HEK293 (cell line): ENCODE measurements around the gene ZKSCAN4.

Experiments used
- BCL11A ChIP-seq: fragments of 450-650 bp; formaldehyde crosslinking; IDR thresholded peaks from 2 replicates; pipeline ENCODE4 v1.5.1; 2016; ENCODE audit warnings: low read depth, missing biosample characterization, missing genetic modification characterization
- MEIS1 ChIP-seq: sonication (generic); formaldehyde crosslinking; IDR thresholded peaks from 2 replicates; pipeline ENCODE4 v1.8.1; 2022; ENCODE audit warnings: missing genetic modification reagents, mild to moderate bottlenecking, borderline replicate concordance
- ZFP3 ChIP-seq: fragments of 450-650 bp; formaldehyde crosslinking; IDR thresholded peaks from 2 replicates; pipeline ENCODE4 v1.5.1; 2016; ENCODE audit warnings: low read depth, missing biosample characterization, missing genetic modification characterization
- ZNF155 ChIP-seq: fragments of 450-650 bp; formaldehyde crosslinking; IDR thresholded peaks from 2 replicates; pipeline ENCODE4 v1.5.1; 2016; ENCODE audit warnings: missing biosample characterization, missing genetic modification characterization
- ZNF274 ChIP-seq, 2 experiments: fragments of 200-500 bp in 1 of 2; fragments of 450-650 bp in 1 of 2; sonication (Bioruptor generic) in 1 of 2; formaldehyde crosslinking in 1 of 2; IDR thresholded peaks; 2 replicates each; pipeline versions ENCODE4 v1.5.1 to v1.6.1; 2014 to 2016; ENCODE audit warnings: borderline replicate concordance in 1 of 2, inconsistent platforms in 1 of 2, low read length in 1 of 2, missing biosample characterization in 1 of 2, missing genetic modification characterization in 1 of 2
- ZNF510 ChIP-seq: fragments of 450-650 bp; formaldehyde crosslinking; IDR thresholded peaks from 2 replicates; pipeline ENCODE4 v1.5.1; 2018; ENCODE audit warnings: mild to moderate bottlenecking, missing genetic modification characterization, missing biosample characterization; ENCODE audit not compliant: insufficient replicate concordance
- ZNF549 ChIP-seq: fragments of 450-650 bp; IDR thresholded peaks from 2 replicates; pipeline ENCODE4 v1.5.1; 2018; ENCODE audit warnings: missing biosample characterization, missing genetic modification characterization, mild to moderate bottlenecking, inconsistent platforms, moderate library complexity
- ZNF571 ChIP-seq: fragments of 450-650 bp; formaldehyde crosslinking; IDR thresholded peaks from 2 replicates; pipeline ENCODE4 v1.5.0; 2017; ENCODE audit warnings: missing biosample characterization, missing genetic modification characterization
- TF ChIP-seq, protein P1 (sequence below): fragments of 450-650 bp; formaldehyde crosslinking; IDR thresholded peaks from 2 replicates; pipeline ENCODE4 v1.5.1; 2016; ENCODE audit warnings: missing biosample characterization, missing genetic modification characterization
- TF ChIP-seq, protein P2 (sequence below): fragments of 450-650 bp; formaldehyde crosslinking; IDR thresholded peaks from 2 replicates; pipeline ENCODE4 v1.5.1; 2016; ENCODE audit warnings: missing biosample characterization, missing genetic modification characterization

DNA sequence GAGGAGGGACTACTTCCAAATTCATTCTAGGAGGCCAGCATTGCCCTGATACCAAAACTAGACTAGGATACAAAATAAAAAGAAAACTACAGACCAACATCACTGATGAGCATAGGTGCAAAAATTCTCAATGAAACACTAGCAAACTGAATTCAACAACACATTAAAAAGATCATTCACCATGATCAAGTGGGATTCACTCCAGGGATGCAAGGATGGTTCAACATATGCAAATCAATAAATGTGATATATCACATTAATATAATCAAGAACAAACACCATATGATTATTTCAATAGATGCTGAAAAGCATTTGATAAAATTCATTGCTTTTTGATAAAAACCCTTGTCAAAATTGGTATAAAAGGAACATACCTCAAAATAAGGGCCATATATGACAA is 39.5 kb upstream of the ZKSCAN4 start:
- TF ChIP-seq, protein P1, sequence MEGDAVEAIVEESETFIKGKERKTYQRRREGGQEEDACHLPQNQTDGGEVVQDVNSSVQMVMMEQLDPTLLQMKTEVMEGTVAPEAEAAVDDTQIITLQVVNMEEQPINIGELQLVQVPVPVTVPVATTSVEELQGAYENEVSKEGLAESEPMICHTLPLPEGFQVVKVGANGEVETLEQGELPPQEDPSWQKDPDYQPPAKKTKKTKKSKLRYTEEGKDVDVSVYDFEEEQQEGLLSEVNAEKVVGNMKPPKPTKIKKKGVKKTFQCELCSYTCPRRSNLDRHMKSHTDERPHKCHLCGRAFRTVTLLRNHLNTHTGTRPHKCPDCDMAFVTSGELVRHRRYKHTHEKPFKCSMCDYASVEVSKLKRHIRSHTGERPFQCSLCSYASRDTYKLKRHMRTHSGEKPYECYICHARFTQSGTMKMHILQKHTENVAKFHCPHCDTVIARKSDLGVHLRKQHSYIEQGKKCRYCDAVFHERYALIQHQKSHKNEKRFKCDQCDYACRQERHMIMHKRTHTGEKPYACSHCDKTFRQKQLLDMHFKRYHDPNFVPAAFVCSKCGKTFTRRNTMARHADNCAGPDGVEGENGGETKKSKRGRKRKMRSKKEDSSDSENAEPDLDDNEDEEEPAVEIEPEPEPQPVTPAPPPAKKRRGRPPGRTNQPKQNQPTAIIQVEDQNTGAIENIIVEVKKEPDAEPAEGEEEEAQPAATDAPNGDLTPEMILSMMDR (tag by site-specific recombination): no peak
- TF ChIP-seq ZNF274 (IDR thresholded peaks at IDR 0.05; ENCODE audit: low read length): no peak
- TF ChIP-seq ZNF274 (tag by site-specific recombination; IDR thresholded peaks at IDR 0.05; ENCODE audit: borderline replicate concordance): no peak
- TF ChIP-seq, protein P2, sequence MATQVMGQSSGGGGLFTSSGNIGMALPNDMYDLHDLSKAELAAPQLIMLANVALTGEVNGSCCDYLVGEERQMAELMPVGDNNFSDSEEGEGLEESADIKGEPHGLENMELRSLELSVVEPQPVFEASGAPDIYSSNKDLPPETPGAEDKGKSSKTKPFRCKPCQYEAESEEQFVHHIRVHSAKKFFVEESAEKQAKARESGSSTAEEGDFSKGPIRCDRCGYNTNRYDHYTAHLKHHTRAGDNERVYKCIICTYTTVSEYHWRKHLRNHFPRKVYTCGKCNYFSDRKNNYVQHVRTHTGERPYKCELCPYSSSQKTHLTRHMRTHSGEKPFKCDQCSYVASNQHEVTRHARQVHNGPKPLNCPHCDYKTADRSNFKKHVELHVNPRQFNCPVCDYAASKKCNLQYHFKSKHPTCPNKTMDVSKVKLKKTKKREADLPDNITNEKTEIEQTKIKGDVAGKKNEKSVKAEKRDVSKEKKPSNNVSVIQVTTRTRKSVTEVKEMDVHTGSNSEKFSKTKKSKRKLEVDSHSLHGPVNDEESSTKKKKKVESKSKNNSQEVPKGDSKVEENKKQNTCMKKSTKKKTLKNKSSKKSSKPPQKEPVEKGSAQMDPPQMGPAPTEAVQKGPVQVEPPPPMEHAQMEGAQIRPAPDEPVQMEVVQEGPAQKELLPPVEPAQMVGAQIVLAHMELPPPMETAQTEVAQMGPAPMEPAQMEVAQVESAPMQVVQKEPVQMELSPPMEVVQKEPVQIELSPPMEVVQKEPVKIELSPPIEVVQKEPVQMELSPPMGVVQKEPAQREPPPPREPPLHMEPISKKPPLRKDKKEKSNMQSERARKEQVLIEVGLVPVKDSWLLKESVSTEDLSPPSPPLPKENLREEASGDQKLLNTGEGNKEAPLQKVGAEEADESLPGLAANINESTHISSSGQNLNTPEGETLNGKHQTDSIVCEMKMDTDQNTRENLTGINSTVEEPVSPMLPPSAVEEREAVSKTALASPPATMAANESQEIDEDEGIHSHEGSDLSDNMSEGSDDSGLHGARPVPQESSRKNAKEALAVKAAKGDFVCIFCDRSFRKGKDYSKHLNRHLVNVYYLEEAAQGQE (tag by site-specific recombination): no peak
- TF ChIP-seq ZFP3 (tag by site-specific recombination): no peak
- TF ChIP-seq MEIS1 (CRISPR knock-in tag): no peak
- TF ChIP-seq ZNF549 (tag by site-specific recombination): no peak
- no peak for TF ChIP-seq BCL11A (tag by site-specific recombination)
- TF ChIP-seq ZNF571 (tag by site-specific recombination): no peak
- TF ChIP-seq ZNF155 (tag by site-specific recombination): no peak
- no peak for TF ChIP-seq ZNF510 (tag by site-specific recombination)
